Bone marrow (tissue), 2 donors: ENCODE data around the gene HPSE2.

Source experiments
- DNase-seq, 2 donors: peaks; one replicate each; lab custom pipeline; 2025; lab: John Stamatoyannopoulos, UW

Gene HPSE2

DNA sequence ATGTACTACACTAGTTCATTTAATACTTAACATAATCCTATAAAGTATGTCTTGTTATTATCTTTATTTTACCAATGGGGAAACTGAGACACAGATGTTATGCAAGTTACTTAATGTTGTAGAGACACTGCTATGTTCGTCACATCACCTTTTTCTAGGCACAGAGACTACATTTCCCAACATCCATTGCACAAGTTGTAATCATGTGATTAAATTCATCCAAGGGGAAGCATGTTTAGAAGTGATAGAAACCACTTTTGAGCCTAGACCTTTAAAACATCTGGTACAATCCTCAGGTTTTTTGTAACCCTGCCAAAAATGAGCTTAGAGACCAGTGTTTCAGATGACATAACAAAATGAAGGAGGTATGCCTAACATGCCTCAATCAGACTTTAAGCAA is 402.1 kb downstream of the HPSE2 start:
- DNase-seq, result no peak

DNA sequence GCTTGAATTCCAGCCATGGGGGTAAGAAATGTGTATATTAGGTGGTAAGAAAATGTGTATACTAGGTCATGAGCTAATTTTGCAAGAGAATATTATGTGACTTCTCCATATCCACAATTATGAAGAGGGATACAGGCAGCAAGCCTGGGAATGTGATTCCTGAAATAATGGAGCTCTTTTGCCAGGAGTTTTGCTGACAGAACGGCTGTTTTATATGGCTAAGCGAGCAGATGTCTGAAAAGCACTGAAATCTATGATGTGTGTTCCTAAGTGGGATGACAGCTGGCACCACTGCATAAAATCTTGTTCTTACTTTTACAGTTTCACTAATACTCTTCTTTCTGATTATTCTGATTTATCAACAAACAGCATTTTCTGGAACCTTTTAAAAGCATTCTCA is 402.9 kb downstream of the HPSE2 start:
- DNase-seq, result no peak

DNA sequence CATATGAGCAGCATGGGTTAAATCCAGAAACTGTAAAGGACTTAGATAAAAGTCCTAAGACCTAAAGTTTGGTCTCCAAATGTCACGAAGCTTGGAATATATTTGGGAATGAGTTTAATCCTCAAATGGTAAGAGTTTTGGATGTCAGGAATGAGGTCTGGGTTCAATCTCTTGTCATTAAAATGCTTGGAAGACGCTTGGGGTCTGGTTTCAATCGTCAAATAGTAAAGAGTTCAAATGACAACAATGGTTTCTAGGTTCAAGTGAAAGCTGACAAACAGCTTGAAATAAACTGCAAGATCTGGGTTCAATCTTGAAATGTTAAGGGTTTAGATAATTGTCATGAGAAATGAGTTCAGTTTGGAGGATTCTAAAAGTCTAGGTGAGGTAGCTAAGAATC is 403.5 kb downstream of the HPSE2 start:
- no peak for DNase-seq

- no peak for DNase-seq
These were observed 404.3 kb downstream of the HPSE2 start for GRCh38 chr10:98831391-98831790.

GRCh38 chr10:98825741-98826140 is 409.9 kb downstream of the HPSE2 start:
- DNase-seq, result no peak

- DNase-seq, result no peak
These were observed 418.3 kb downstream of the HPSE2 start for GRCh38 chr10:98817396-98817795.

DNA sequence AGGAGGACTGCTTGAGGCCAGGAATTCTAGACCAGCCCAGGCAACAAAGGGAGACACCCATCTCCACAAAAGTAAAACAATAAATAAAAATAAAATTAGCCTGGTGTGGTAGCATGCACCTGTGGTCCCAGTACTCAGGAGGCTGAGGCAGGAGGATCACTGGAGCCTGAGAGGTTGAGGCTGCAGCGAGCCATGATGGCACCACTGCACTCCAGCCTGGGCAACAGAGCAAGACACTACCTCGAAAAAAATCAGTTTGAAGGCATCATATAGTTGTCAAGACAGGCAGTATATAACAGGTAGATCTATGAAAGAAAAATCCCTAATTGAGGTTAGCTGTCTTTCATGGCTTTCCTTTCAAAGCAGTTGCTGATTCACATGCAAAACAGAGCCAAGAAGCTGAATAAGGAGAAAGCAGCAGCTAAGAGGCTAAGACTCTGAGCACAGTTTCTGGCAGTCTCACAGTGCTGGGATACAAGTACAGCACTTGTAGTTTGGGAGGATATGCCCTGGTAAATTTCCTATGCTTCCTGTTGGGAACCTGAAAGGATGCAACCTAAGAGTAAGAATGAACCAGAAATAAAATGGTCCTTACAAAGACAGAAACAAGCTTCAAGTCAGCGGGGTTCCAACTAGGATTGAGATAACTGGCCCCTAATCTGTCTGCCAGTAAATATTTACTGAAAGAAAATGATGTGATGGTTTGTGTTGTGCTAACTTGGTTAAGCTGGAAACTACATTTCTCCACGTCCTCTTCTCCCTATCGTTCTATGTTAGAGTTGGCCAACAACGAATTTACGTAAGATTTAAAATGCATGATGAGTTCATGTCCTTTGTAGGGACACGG is 420.4 kb downstream of the HPSE2 start:
- DNase-seq, result no peak

- no peak for DNase-seq
These were observed 421.2 kb downstream of the HPSE2 start for GRCh38 chr10:98814470-98814869.

GRCh38 chr10:98808282-98808892 is 427.3 kb downstream of the HPSE2 start:
- DNase-seq, result no peak

DNA sequence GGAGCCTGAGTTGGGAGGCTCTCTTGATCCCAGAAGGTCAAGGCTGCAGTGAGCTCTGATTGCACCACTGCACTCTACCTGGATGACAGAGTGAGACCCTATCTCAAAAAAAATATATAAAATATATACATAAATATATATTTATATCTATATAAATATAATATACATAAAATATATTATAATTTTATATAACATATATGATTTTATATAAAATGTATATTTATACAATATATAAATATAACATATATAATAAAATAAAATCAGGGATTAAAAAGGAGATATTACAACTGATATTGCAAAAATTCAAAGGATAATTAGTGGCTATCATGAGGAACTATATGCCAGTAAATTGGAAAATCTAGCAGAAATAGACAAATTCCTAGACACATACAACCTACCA is 435.4 kb downstream of the HPSE2 start:
- no peak for DNase-seq

DNA sequence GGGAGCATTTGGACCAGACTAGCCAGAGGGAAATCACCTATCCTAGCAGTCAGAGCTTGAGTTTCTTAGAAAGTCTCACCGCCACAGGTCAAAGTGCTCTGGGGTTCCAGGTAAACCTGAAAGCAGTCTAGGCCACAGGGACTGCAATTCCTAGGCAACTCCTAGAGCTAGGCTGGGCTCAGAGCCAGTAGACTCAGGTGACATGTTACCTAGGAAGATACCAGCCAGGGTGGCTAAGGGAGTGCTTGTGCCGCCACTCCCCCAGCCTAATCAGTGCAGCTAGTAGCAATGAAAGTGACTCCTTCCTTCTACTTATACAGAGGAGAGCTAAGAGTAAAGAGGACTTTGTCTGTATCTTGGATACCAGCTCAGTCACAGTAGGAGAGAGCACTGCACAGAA is 440.2 kb downstream of the HPSE2 start:
- DNase-seq, result no peak

- DNase-seq, result no peak
These were observed 444.8 kb downstream of the HPSE2 start for GRCh38 chr10:98790817-98791216.

DNA sequence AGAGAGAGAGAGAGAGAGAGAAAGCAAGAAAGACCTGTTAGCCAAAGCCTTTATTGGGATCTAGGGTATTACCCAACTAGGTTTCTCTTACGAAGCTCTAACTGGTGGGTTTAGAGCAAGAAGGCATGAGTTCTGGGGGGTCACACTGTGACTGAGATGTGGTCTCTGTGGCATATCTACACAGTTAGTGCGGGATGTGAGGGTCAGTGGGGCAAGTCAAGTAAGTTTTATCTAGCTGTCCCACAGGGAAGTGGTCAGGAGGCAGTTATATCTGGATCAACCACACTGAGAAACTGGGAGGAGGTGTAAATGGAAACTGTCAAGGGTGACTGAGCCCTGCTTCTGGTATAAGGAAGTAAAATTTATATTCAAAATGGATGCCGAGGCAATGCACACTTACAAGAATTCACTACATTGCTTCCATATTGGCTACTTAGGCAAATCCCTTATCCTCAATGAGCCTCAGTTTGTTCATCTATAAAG is 457.3 kb downstream of the HPSE2 start:
- DNase-seq, result no peak

DNA sequence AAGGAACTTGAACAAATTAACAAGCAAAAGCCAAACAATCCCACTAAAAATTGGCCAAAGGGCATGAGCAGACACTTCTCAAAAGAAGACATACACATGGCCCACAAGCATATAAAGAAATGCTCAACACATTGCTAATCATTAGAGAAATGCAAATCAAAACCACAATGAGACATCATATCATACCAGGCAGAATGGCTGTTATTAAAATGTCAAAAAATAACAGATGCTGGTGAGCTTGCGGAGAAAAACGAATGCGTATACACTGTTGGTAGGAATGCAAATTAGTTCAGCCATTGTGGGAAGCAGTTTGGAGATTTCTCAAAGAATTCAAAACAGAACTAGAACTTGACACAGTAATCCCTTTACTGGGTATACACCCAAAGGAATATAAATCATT is 477.2 kb downstream of the HPSE2 start:
- DNase-seq, result no peak

DNA sequence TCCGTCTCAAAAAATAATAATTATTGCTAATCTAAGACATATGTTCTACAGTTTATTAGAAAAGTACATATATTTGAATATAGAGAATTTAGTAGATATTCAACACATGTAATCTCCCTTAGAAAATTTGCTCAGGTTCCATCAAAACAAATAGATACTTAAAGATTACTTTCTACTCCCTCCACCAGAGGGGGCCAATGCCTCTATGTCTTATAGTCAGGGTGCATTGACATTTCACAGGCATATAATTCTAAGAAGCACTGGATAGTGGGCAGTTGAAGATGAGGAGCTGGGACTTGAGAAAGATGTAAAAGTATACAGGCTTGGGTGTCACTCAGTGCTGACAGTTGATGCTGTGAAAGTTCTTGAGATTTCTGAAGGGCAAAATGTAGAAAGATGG is 487.4 kb downstream of the HPSE2 start:
- no peak for DNase-seq

GRCh38 chr10:98745645-98746044 is 490.0 kb downstream of the HPSE2 start:
- no peak for DNase-seq

GRCh38 chr10:98720551-98720950 is 515.1 kb downstream of the HPSE2 start:
- no peak for DNase-seq

- no peak for DNase-seq
These were observed 522.1 kb downstream of the HPSE2 start for GRCh38 chr10:98713586-98713985.

GRCh38 chr10:98696516-98696915 is 539.1 kb downstream of the HPSE2 start:
- DNase-seq, result no peak

GRCh38 chr10:98694883-98695282 is 540.8 kb downstream of the HPSE2 start:
- DNase-seq, result no peak

DNA sequence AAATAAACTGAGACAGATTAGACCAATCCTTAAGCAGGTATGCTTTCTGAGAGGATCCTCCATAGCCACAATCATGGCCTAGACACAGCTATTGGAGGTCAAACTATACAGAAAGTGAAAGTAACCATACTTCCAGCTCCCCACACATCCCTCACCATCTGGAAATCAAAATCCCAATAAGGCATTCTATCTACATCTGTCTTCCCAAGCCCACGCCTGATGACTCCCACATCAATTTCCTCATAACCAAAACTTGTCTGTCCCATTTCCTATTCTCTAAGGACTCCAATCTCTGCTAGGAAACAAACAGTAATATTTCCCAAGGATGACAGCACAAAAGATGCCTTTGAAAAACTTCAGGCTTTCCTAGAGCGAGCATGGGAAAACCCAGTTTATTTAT is 541.6 kb downstream of the HPSE2 start:
- DNase-seq, result no peak

- no peak for DNase-seq
These were observed 548.0 kb downstream of the HPSE2 start for GRCh38 chr10:98687685-98688084.

- DNase-seq, result no peak
These were observed 551.4 kb downstream of the HPSE2 start for GRCh38 chr10:98684019-98684899.
